NCI-H524 treated with DMSO at 0.1 percent for 48 hours (cell line): ENCODE data around the gene CRIP2.

Experiments
- DNase-seq: peaks from one replicate; lab custom pipeline; 2025; lab: John Stamatoyannopoulos, UW

The CRIP2 gene, protein sequence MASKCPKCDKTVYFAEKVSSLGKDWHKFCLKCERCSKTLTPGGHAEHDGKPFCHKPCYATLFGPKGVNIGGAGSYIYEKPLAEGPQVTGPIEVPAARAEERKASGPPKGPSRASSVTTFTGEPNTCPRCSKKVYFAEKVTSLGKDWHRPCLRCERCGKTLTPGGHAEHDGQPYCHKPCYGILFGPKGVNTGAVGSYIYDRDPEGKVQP

DNA sequence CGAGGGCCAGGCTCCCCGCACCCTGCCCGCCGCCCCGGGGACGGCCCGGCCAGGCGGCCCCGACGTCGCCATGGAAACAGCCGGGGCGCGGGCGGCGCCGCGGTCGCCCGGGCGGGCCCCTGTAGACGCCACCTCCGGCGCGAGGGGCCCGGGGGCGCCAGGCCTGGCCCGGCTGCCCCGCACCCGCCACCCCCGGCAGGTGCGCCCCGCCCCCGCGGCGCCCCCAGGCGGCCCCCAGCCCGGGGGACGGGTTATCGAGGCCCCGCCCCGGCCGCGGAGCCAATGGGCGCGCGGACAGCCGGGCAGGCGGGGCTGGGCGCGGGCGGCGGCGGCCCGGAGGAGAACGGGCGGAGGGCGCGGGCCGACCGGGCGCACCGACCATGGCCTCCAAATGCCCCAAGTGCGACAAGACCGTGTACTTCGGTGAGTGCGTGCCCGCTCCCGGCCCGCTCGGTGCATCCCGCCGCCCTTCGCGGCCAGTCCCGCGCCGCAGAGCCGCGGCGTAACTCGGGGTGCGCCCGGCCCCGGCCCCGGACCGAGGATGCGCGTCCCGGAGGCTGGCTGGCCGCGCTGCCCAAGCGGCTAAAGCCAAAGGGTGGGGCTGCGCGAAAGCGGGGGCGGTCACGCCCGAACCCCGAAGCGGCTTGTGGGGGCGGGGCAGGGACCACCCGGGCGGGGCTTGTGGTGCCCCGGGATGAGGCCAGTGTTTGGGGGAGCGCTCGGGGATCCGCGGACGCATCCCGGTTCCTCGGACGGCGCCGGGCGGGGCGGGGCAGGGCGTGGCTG, at the start of gene CRIP2:
Gene CRIP2, plus strand, starts transcription at position 339 of the 786 bp plus-strand sequence. Its CDS starts 42 bp downstream, at position 381.
- no peak for DNase-seq

DNA sequence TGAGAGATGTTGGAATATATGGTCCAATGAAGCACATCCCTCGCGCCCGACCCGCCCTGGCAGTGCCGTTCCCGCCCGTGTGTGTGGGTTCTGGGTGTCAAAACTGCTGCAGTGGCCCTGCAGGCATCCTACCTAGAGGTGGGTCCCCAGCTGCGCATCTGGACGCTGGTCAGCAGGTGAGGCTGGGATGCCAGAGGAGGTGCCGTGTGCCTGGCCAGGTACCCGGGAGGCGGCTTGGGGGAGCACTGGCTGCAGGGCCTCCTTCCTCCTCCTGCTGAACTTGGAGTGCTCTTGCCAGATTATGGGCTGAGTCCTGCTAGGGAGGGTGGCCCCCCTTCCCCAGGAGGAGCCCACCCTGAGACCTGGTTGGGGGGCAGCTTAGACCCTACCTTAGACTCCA, 49.8 kb upstream of the CRIP2 start:
- DNase-seq: no peak

DNA sequence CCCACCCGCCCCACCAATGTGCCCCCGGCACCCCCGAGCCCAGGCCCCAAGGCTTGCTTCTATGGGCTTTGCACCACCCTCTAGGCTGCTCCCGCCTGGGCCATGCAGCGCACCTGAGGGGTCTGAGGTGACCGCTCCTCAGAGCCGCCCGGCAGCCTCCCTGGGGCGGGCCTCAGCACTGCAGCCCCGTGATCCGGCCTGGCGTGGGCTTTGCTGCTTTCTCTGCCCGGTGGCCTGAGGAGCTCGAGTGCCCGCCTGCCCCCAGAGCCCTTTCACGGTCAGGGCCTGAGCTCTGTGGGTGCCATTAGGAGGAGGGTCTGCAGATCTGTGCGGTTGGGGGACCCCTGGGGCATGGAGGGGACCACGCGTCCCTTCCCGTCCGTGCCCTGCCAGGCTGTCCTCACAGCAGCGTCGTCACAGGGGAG, 48.8 kb upstream of the CRIP2 start:
- DNase-seq: no peak

DNA sequence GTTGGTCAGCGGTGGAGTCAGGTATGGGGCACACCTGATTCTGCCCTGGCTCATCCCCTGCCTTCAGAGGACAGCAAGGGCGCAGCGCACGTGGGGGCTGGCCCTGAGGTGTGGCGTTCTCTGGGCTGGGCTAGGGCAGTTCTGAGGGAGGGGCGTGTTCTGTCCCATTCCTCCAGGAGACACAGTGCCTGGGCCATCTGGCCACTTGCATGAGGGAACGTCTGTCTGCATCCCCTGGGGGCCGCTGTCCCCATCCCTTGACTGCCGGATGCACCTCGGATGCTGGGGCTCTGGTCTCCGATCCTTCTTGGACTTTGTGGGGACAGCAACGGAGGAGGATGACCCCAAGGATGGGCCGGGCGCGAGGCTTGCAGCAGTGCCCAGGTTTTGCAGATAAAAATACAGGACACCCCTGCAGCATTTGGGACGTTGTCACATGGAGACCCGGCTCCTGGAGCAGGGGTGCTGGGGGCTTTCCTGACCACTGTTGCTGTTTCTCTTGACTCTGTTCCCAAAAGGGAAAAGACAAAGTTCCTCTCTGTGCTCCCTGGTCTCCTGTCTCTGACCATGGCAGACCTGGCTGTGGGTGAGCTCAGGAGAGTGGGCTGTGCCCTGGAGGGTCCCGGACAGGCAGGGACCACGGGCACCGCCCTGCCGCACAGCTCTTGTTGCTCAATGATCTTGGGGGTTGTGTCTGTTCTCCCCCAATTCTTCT, 48.0 kb upstream of the CRIP2 start:
- DNase-seq: no peak

DNA sequence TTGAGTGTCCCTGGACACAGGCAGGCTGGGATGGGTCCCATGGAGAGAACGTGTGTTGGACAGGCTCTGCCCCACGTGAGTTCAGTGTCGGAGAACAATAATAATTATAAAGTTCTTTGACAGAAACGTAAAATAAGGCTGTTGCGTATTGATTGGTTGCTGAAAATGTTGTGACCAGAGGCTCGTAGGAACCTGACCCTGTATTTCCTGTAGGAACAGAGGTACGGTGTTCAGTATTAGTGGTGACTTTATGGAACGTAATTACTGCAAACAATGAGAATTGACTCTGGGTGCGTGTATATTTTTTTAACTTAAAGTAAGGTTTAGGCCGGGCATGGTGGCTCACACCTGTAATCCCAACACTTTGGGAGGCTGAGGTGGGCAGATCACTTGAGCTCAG, 47.2 kb upstream of the CRIP2 start:
- no peak for DNase-seq

DNA sequence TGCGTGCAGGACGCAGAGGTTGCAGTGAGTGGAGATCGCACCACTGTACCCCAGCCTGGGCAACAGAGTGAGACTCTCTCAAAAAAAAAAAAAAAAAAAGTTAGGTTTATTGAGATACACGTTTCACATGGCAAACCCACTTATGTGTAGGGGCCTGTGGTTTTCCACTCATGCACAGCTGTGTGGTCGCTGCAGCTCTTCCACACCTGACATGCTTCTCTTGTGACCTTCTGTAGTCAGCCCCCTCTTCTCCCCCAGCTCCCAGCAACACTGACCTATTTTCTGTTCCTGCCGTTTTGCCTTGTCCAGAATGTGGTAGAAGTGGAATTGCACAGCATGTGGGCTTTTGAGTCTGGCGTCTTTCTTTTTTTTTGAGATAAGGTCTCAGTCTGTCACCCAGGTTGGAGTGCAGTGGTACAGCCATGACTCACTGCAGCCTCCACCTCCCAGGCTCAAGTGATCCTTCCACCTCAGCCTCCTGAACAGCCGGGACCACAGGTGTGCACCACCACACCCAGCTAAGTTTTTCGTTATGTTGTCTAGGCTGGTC, 46.6 kb upstream of the CRIP2 start:
- DNase-seq: no peak

DNA sequence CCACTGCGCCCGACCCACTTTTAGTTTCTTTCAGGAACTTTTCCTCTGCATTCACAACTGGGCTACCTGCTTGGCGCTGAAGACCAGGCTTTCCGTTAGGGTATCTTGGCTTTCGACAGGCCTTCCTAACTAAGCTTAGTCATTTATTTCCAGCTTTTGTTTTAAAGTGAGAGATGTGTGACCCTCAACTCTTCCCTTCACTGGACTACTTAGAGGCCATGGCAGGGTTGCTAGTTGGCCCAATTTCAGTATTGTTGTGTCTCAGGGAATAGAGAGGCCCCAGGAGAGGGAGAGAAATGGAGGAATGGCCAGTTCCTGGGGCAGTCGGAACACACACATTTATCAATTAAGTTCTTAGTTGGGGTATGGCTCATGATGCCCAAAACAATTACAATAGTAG, 44.6 kb upstream of the CRIP2 start:
- DNase-seq: no peak

DNA sequence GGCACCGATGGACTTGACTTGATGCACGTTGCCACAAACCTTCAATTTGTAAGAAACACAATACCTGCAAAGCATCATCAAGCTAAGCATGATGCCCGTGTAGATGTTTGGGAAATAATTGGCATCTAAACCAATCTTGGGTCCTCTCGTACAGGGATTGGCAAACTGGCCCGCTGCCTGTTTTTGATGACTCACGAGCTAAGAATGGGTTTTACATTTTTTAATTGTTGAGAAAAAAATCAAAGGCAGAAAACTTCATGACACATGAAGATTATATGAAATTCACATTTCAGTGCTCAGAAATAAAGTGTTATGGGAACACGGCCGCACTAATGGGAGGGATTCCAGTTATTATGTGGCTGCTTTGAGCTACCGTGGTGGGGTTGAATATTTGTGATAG, 44.1 kb upstream of the CRIP2 start:
- no peak for DNase-seq

DNA sequence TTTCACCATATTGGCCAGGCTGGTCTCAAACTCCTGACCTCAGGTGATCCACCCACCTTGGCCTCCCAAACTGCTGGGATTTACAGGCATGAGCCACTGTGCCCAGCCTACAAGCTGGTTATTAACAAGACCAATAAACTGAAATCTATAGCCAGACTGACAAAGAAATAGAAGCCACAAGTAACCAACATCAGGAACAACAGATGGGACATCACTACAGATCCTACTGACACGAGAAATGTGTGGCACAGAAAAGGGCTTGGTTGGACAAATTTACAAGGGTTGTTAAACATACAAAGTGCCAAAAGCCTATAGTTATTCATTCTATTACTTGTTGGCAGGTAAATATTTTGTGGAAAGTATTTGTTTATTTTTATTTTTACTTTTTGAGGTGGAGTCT, 43.4 kb upstream of the CRIP2 start:
- no peak for DNase-seq

DNA sequence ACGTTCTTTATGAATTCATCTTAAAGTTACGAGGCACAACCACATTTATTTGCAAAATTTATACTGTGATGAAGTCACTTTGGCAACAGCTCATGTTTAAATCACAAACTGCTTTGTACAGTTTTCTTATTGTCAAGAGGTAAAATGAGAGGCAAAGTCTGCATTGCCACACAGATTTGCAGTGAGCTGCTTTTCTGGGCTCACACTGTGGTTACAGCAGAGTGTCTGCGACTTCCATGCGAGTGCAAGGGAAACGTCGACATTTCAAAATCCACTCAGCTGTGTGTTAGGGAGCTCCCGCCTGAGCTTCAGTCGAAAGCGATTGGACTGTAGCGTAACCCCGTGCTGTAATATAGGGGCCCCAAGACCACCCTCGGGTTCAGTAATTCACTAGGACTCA, 42.0 kb upstream of the CRIP2 start:
- DNase-seq: no peak

DNA sequence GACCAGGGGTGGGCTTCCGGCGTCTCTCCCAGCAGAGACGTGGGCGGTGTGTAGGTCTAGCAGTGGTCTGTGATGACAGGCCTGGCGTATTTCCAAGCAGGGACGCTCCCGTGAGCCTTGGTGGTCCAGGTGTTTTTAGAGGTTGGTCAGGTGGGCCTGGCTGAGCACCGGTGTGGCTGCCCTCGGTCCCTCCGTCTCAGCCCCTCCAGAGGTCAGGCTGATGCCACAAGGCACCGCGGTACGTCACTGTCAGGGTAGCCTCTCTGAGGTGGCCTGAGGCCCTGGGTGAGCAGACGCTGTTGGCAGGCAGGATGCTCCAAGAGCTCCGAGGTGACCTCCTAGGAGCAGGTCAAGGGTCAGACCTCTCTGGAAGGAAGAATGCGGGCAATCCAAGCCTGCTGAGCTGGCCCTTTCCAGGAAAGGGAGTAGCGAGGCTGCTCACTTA, 41.4 kb upstream of the CRIP2 start:
- DNase-seq: no peak

DNA sequence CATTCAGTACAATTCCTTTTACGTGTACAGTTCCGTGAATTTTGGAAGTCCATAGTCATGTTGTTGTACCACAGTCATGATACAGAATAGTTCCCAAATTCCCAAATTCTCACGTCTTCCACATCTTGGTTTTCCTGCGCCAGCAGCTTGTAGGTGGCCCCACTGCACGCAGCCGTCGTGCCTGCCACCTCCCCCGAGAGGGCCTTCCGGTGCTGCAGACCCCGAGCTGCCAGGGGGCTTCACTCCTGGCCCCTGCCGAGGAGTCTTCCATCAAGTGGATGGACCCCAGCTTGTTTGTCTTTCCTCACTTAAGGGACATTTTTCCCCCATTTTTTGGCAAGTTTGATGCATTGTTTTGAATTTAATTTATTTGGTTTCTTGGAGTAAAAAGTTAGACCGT, 38.2 kb upstream of the CRIP2 start:
- no peak for DNase-seq

DNA sequence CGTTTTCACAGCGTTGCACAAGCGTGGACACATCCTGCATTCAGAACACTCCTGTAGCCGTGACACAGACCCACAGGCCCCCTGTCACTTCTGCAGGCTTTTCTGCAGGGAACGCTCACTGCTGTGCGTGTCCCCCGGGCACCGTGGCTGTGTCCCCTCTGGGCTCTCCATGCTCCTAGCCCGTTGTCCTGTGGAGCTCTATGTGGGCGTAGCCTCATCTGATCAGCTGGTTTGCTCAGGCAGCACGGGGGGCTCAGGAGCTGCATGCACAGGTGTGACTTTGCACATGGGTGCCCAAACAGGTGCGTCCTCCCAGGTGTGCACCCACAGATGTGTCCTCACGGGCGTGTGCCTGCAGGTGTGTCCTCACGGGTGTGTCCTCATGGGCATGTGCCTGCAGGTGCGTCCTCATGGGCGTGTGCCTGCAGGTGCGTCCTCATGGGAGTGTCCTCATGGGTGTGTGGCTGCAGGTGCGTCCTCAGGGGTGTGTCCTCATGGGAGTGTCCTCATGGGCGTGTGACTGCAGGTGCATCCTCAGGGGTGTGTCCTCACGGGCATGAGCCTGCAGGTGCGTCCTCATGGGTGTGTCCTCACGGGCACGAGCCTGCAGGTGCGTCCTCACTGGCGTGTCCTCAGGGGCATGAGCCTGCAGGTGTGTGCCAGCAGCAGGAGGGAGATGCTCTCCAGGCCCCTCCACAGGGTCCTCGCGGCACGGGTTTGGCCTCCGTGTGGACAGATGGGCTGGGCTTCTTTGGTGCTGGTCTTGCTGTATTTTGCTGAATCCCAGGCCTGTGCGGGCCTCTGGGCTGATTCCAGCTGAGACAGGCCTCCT, 37.5 kb upstream of the CRIP2 start:
- no peak for DNase-seq

DNA sequence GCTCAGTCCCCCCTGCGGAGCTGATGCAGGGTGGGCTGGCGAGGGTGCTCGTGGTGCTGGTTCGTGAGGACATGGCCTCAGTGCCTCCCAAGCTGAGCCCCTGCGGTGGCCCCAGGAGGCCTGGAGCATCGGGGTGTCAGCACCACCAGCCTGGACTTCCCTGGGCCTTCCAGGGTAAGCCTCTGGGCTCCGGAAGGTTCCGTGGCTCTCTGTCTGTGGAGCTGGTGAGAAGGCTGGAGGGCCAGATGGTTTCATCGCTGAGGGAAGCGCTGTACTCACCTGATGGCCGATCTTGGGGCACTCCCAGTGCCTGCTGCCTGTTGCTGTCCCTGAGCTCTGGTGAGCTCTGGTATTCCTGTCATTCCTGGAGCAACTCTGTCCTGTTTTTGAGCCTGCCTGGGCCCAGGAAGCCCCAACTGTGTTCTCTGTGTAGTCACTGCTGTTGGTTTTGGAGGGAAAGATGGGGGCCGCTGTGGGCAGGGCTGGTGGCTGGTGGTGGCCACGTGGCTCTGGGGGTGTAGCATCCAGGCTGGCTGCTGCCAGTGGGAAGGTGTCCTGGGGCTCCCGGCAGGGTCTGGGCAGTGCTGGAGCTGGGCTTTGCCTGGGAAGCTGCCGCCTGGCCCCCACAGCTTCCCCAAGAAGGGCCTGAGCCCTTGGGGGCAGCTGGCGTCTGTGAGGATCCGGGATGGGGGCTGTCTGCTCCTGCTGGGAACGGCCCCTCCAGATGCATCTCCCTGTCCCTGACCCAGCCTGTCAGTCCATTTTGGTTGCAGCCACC, 36.7 kb upstream of the CRIP2 start:
- no peak for DNase-seq

DNA sequence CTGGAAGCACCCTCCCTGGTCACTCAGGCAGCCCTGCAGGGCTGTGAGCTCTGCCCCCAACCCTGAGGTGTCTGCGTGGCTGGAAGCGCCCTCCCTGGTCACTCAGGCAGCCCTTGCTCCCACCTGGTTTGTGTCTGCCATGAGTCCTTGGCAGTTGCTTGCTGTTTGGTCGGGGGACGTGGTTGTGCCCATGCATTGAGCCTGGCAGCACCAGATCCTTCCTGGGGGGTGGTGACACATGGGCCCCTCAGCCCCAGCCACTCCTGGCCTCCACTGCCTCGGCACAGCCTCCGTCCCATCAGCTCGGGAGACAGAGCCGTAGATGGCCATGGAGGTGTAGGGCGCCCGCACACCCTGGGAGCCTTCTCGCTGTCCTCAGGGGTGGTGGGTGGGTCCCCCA, 35.4 kb upstream of the CRIP2 start:
- no peak for DNase-seq

DNA sequence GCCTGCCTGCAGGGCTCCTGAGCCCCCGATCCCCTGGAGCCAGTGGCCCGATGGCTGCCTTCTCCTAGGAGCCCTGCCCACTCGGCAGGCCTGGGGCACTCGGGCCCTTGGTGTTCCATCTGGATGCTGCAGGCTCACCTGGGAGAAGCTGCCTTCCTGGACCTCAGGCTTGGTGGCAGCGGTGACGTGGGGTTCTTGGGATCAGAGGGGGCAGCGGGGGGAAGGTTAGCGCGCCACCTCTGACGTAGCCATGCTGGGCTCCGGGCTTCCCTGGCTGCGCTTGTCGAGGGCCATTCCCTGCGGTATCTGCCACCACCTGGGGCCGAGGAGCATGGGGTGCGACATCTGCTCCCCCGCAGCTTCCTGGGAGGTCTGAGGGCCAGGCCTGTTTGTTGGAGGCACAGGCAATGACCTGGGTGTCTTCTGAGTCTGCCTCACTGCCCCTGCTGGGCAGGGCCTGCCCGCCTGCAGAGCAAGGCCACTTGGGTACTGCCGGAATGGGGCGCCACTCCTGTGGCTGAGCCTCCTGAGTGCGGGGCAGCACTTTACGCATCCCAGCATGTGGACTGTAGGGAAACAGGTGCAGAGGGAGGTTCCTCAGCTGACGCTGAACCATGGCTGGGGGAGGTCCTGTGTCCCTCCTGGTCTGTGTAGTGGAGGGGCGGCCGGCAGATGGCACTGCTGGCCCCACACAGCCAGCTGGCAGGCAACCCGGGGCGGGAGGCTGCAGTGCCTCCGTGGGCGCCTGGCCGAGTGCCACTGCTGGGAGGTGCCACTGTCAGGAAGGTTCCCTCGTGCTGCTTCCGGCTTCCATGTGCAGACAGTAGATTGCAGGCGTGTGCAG, 34.7 kb upstream of the CRIP2 start:
- DNase-seq: peak; percentile 42

DNA sequence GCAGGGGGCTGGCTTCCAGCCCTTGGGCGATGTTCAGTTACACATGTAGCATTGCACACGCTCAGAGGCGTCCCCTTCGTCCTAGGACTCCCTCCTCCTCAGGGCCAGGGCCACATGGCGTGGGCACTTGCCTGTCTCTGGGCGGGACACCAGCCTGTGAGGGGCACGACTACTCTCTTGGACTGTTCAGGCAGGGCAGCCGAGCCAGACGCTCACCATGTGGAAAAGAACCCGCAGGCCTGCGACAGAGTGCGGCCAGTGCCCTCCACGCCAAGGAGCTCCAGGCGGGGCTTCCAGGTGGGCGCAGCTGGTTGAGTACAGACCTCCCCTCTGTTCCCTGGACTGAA, 34.1 kb upstream of the CRIP2 start:
- DNase-seq: no peak

DNA sequence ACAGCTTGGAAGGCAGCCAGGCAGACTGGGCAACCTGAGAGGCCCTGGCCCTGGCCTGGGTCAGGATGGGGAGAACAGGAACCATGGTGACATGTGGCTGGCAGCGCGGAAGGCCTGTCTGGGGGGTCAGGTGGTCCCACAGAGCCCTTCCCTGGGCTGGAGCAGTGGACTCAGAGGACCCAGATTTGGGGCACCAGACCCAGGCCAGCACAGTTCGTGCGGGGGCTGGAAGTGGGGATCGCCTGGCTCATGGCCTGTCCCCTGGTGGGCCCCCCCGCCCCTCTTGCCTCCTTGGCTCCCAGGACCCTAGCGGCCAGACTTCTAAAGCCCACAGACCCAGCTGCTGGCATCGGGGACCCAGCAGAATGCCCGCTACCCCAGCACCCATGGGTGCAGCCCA, 33.6 kb upstream of the CRIP2 start:
- no peak for DNase-seq

DNA sequence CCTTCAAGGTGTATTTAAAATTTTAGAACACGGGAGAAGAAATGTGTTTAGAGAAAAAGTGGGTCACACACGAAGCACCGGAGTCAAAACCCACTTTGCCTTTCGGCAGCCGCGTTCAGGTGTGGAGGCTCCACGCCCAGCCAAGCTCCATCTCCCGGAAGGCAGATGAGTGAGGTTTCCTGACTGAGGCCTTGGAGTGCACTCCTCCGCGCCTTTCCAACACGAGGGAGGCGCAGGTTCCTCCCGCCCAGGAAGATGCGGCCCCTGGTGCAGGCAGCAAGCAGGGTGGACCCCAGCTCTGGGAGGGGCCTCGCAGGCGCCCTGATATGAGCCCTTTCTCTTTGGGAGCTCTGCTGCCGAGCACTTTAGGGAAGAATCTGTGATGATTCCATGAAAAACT, 32.5 kb upstream of the CRIP2 start:
- no peak for DNase-seq

DNA sequence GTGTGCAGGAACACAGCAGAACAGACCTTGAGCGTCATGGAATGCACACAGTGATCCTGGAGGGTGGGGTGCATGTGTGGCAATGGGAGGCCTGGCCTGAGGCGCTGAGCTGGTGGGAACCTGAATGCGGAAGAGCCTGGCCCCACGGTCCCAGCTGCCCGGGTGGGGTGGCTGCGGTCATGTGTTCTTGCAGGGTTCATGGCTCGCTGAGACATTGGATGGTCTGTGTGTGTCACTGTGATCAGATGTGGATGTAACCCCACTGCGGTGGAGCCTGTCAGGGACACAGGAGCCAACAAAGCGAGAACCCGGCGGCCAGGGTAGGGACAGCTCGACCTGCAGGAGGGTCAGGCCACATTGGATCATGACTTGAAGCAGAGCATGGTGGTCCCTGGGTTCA, 31.8 kb upstream of the CRIP2 start:
- no peak for DNase-seq
